Measurements from ENCODE around the gene ANKRD60. TPM values are rescaled to one million over a fixed set of nuclear protein-coding genes. Genes with fewer than 3 reads are reported as not detected.

ANKRD60 gene
- total and polyA plus RNA-seq, 2 experiments from 2014 or later: not detected

- H3K4me1 ChIP-seq (ENCODE audit: low read depth): no peaks in the 10 kb centered on the region
- DNase-seq (ENCODE audit: low read depth in 1 of 2, low spot score in 1 of 2): peak in 1 of 2 donors; percentile 21
- TF ChIP-seq CTCF (IDR thresholded peaks at IDR 0.05; ENCODE audit: low read depth, low read length): no peak
- H3K36me3 ChIP-seq: no peaks in the 10 kb centered on the region
- H3K9me3 ChIP-seq (ENCODE audit: low read depth): no peaks in the 10 kb centered on the region
- H3K27ac ChIP-seq: no peak overlapping the region
- H3K27me3 ChIP-seq: no peaks in the 10 kb centered on the region
- H3K4me3 ChIP-seq: no peak overlapping the region
Observed at GRCh38 chr20:58268936-58269619, 40.6 kb upstream of the ANKRD60 start.

DNA sequence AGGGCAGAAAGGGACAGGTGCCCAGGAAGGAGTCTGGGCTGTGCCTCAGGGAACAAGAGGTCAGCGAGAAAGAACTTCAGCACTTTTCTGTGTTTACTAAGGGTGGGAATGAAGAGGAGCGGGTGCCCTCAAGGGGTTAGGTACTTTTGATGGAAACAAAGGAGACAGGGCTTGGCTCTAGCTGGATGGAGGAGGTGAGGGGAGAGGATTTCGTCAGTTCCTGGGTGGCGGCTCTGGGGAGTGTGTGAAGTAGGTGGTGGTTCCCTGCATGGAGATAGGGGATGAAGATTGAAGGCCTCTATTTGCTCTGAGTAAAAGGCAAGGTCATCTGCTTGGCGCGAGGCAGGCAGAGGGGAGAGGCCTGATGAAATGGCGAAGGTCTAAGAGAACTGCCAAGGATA lies 40.0 kb upstream of the ANKRD60 start:
- no peak for TF ChIP-seq CTCF (IDR thresholded peaks at IDR 0.05; ENCODE audit: low read depth, low read length)
- Histone ChIP-seq H3K9me3 (ENCODE audit: low read depth) (no peaks in the 10 kb centered on the region), H3K4me1 (ENCODE audit: low read depth) (no peaks in the 10 kb centered on the region), H3K36me3 (no peaks in the 10 kb centered on the region), H3K27ac (no peak overlapping the region), H3K4me3 (no peak overlapping the region), H3K27me3 (no peaks in the 10 kb centered on the region)
- DNase-seq (ENCODE audit: low read depth in 1 of 2, low spot score in 1 of 2): no peak

GRCh38 chr20:58267389-58268215 lies 39.1 kb upstream of the ANKRD60 start:
- Histone ChIP-seq H3K9me3 (ENCODE audit: low read depth) (no peaks in the 10 kb centered on the region), H3K4me3 (no peak overlapping the region), H3K36me3 (no peaks in the 10 kb centered on the region), H3K27ac (no peak overlapping the region), H3K27me3 (no peaks in the 10 kb centered on the region), H3K4me1 (ENCODE audit: low read depth) (no peaks in the 10 kb centered on the region)
- TF ChIP-seq CTCF (IDR thresholded peaks at IDR 0.05; ENCODE audit: low read depth, low read length): no peak
- DNase-seq (ENCODE audit: low read depth in 1 of 2, low spot score in 1 of 2): no peak

GRCh38 chr20:58264271-58264670 lies 35.8 kb upstream of the ANKRD60 start:
- Histone ChIP-seq H3K9me3 (ENCODE audit: low read depth) (no peaks in the 10 kb centered on the region), H3K4me3 (no peak overlapping the region), H3K27me3 (no peaks in the 10 kb centered on the region), H3K4me1 (ENCODE audit: low read depth) (no peaks in the 10 kb centered on the region), H3K36me3 (no peaks in the 10 kb centered on the region), H3K27ac (no peak overlapping the region)
- TF ChIP-seq CTCF (IDR thresholded peaks at IDR 0.05; ENCODE audit: low read depth, low read length): no peak
- DNase-seq (ENCODE audit: low read depth in 1 of 2, low spot score in 1 of 2): no peak

DNA sequence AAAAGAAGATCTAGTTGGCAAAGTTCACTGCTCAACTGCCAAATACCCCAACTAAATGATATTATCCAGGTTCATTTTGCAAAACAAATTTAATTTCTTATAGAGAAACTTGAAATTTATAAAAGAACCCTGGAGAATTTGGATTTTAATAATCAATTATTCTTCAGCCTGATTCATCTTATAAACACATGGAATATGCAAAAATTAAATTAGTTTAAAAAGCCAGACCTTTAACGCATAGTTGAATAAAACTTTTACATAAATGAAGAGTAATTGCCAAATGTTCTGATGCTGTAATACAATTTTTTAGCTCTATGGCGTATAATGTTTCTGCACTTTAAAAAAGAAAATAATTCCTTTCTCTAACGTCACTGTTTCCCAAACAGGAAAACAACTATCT lies 33.2 kb upstream of the ANKRD60 start:
- Histone ChIP-seq H3K4me1 (ENCODE audit: low read depth) (no peaks in the 10 kb centered on the region), H3K27ac (no peak overlapping the region), H3K9me3 (ENCODE audit: low read depth) (no peaks in the 10 kb centered on the region), H3K27me3 (no peaks in the 10 kb centered on the region), H3K4me3 (no peak overlapping the region), H3K36me3 (no peaks in the 10 kb centered on the region)
- no peak for DNase-seq (ENCODE audit: low read depth in 1 of 2, low spot score in 1 of 2)
- TF ChIP-seq CTCF (IDR thresholded peaks at IDR 0.05; ENCODE audit: low read depth, low read length): no peak
